HPDE6-E6E7 (cell line): Measurements from ENCODE around the gene NPHP4.
A peak's percentile ranks its signal among the peaks of the same experiment; 100 is the strongest.

ENCODE experiments used
- DNase-seq: peaks from one replicate; pipeline ENCODE4 v3.0.0; 2011; ENCODE audit warnings: missing footprints; ENCODE audit errors: extremely low spot score

Gene NPHP4

DNA sequence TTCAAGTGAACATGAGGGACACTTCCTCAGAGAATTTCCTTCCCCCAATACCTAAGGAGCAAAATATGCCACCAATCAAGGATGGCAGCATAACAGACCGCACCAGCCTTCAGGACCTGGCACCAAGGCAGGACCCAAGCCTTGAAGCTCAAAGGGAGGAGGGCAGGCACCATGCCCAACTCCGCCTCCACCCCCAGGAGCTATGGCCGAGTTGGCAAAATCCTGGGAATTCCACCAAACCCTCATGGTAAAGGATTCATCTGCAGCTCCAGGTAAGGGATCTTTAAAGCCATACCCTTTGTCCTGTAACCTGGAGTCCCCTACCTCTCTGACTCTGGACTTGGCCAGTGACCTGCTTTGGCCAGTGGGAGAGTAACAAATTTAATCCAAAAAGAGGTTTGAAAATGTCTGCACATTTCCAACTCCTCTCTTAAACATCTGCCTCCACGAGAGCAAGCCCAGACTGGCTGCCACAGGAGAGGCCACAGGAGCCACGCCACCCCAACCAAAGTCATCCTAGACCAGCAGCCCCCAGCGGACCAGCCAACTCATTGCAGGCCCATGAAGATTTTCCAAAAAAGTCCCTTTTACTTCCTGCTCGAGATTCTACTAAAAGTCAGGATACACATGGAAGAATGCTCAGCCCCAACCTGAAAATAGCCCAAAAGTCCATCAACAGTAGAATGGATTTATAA is 41.9 kb downstream of the NPHP4 start:
- no peak for DNase-seq

DNA sequence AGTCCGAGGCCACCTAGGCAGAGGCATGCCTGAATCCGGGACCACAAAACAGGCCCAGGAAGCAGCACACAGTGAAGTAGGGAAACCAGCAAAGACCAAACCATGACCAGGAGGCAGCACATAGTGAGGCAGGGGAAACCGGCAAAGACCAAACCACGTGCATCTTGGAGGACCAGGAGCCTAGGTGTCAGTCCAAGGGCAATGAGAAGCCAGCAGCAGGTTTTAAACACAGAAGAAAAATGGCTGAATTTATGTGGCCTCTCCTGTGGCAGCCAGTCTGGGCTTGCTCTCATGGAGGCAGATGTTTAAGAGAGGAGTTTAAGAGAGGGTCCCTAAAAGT is 42.5 kb downstream of the NPHP4 start:
- no peak for DNase-seq

DNA sequence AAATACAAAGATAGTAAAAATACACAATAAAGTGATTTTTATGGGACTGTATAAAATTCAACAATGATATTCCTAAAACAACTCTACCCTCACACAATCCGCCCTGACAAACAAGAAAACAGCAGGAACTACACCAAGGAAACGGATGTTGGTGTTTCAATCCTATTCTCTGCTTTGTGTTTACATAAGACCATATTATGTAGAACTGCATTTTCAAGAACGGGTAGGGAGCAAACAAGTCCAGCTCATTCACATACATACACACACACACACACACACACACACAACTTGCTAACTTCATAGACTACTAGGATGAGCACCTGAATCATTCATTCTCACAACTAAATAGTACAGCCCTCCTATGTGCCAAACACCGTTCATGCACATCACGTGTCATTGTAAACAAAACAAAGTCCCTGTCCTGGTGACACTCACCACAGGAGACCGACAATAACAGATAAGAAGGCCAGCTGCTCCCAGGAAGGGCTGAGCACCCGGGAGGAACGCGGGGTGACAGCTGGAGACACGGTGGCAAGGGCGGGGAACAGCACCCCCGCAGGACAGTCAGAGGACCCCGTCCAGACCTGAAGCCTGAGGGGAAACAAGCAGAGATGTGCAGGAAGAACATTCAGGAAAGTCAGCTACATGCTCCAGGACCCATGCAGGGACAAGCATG is 43.0 kb downstream of the NPHP4 start:
- no peak for DNase-seq

DNA sequence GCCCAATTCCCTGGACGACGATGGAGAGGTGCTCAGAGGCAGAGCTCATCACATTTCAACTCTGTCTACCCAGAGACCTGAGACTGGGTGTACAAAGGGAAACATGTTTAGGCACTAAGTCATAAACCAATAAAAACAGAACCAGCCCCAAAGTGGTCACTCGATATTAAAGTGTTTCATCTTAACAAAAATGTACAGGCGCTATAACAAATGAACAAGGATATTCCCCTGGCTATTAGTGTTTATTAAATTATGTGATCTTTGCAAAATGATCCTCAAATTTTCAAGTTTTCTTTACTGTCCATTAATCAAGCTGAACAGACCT is 43.6 kb downstream of the NPHP4 start:
- DNase-seq, result no peak

DNA sequence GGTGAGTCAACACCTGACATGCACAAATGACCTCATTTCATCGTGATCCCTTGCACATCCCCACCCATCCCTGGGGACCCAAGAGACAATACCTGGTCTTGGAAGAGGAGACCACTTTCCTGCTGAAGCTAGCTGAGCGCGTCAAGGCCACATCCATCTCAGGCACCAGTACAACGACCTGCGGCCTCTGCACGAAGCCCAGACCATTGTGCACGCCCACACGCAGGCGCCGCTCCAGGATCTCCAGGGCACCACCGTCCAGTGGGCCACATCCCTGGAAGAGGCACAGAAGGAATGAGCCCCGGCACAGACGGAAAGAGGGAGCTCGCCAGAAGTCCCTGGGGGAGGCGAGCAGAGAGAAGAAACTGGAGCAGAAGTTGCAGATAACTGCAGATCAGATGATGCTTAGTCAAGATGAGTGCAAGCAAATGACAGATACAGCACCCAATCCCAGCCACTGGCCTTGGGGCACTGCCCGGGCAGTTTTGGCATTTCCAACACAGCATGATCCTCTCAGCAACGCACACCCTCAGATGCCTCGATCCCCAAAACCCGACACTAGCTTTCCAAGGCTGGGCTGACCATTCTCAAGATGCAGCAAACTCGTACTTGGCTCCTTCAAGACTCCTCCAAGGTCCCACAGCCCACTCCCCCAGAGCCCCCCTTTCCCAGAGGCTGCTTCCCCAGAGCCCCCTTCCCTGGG is 44.1 kb downstream of the NPHP4 start:
- DNase-seq, result no peak

DNA sequence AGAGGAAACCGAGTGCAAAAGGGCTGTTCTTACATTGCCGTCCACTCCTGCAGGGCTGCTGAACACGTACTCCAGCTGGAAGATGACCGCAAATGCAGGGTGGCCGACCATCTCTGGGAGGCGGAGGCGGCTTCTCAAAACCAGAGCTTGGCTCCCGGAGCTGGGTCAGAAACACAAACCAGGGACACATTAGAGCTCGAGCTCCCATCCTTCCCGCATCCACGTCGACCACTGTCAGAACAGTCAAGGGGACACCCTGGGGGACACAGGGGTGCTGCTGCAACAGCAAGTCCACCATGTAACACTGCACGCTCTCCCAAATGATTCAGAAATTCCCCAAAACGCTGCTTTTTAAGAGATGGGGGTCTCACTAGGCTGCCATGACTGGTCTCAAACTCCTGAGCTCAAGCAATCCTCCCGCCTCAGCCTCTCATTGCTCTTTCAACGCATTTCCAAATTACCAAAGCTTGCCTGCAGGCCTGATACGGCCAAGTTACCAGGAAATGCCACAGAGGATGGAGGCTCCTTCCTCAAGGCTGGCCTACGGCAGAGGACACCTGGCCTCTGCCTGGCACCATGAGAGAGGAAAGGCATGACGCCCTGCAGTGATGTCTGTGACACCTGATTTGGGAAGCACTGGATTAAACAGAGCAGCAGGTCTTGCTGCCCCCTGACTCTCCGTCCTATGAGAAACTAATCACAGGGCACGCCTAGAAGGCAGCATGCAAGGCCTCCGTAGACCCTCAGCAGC is 45.0 kb downstream of the NPHP4 start:
- DNase-seq, result no peak

DNA sequence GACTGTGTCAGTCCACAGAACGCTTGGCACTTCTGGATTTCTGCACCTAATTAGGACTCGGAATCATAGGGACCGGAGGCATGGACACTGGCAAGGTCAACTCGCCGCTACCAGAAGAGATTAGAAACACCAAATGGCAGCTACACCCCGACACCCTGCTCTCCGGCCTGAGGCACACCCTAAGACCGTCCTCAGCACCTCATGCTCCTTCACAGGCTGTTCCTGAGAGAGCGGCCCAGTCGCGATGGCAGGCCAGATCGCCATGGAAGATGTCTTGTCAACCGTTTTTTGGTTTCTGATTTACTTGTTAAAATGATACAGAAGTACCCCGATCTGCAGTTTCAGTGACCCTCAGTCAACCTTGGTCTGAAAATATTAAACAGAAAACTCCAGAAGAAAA is 46.8 kb downstream of the NPHP4 start:
- no peak for DNase-seq

DNA sequence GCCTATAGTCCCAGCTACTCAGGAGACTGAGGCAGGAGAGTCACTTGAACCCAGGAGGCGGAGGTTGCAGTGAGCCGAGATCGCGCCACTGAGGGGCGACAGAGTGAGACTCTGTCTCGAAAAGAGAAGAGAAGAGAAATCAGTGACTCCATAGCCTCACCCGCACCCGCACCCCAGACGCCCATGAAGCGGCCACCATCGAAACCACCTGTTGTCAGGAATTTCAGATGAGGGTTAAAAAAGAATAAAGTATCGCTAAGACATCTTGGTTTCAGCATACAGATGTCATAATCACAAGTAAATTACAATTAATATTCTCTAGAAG is 47.4 kb downstream of the NPHP4 start:
- no peak for DNase-seq

DNA sequence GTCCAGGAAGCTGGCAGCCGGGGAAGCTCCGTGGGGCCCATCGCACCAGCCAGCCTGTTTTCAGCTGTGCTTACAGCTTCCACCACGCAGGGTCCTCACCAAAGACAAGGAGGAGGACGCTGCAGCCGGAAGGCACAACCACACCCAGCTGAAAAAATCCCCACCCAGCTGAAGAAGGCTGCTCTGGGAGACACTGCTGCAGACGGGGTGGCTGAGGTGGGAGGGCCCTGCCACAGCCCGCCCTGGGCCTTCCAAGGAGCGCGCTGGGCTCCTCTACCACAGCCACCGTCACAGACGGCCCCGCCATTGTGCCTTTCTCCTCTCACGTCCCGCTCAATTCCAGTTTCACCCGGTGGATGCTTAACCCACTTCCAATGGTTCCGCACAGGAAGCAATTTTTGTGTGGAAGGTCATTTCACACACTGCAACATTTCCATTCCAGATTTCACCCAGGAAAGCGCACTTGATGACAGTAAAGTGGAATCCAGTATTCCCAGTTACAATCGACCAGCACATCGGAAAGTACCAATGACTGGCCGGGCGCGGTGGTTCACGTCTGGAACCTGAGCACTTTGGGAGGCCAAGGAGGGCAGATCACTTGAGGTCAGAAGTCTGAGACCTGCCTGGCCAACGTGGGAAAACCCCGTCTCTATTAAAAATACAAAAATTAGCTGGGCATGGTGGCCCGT is 47.9 kb downstream of the NPHP4 start:
- no peak for DNase-seq

DNA sequence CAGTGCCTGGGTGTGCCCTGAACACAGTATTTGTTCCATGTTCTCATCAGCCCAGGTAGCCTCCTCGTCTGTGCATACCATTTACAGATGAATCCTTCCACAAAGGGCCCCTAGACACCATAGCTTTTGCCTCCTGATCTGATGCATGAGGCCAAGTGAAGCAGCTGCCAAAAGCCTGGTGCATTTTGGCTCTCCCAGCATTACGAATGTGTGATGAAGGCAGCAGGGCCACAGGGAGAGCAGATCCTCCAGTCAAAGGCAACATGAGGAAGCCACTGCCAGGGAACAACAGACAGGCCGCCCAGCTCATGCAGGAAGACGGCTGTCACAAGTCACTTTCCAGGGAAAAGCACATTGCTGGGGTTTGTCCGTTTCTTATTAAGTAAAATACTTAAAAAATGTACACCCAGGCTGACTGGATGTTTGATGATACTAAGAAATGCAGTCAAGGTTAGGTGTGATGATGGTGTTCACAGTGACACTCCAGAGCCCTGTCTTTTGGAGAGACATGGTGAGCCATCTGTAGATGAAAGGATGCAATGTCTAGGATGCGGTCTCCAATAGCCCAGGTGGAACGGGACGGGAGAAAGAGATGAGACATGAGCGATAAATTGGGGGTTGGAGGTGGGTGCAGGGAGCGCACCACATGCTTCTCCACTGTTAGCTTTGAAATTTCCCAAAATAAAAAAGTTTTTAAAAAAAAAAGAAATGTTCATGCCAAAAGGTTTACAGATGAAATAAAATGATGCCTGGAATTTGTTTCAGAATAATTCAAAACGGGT is 48.7 kb downstream of the NPHP4 start:
- no peak for DNase-seq

DNA sequence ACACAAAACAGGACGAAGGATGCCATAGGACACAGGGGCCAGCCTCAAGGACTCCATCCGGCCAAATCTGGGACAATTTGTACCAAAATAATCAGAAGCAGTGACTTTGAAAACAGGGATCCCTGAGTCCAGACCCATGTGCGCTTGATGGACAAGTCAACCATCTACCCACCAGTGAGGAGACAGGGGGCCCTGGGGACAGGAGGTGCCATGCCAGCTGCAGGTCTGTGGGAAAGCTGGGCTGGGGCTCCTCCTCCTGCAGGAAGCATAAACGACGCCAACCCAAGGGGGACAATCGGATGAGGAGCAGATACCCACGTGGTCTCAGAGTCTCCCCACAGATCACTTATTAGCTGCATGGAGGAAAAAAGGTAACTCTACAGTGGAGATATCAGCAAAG is 50.6 kb downstream of the NPHP4 start:
- DNase-seq, result no peak

DNA sequence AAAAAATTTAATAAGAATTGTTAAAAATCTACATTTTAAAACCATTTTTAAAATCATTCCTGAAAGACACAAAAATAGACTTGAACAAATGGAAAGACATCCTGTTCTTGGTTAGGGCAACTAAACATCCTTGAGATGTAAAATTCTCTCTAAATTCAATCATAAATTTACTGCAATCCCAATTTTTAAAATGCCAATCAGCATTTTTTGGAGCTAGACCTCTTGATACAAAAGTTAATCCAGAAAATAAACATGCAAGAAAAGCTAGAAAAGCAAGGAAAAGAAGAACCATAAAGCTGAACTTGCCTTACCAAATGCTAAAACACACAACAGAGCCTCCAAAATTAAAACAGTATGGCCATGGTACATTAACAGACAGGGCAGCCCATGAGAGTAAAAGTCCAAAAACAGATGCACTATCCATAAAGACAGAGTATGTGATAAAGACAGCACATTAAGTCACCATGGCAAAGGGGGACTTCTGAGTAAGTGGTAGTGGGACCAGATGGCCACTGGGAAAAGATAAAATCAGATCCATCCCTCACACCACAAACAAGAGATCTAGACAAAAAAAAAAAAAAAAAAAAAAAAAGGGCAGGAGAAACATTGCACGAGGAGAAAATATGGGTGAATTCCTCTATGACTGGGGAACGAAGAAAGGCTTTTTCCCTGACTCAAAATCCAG is 51.4 kb downstream of the NPHP4 start:
- DNase-seq, result no peak

DNA sequence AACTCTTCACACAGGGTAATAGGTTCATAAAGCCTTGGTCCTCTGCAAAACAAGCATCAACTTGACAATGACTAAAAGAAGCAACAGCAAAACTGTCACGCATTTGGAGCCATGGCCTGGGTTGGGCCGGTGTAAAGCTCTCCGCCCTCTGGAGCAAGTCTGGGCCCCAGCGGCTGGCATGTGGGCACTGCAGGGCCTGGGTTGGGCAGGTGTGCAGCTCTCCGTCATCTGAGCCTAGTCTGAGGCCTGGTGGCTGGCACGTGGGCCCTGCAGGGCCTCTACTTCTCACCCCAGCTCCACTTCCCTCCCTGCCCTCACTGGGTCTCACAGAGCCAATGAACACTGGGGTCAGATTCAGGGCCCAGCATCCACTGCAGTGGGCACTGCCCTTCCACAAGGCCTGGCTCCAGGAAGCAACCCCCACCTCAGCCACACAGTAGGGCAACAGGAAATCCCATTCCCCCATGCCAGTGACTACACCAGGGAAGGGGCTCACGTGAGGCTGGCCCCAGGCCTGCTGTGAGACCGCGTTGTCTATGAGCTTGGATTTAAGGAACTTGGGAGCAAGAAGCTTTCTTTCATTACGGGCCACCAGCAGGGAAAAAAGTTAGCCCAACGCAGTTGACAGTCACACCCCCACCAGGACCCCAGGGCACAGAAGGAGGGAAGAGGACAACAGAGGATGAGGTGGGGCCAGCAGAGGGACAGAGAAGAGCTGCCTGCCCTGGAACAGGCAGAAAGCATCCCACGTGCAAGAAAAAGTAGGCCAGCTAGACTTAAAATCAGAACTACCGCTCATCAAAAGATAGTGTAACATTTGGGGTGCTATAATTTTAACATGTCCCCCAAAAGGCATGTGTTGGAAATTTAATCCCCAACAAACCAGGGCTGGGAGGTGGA is 52.7 kb downstream of the NPHP4 start:
- peak; percentile 29 for DNase-seq

DNA sequence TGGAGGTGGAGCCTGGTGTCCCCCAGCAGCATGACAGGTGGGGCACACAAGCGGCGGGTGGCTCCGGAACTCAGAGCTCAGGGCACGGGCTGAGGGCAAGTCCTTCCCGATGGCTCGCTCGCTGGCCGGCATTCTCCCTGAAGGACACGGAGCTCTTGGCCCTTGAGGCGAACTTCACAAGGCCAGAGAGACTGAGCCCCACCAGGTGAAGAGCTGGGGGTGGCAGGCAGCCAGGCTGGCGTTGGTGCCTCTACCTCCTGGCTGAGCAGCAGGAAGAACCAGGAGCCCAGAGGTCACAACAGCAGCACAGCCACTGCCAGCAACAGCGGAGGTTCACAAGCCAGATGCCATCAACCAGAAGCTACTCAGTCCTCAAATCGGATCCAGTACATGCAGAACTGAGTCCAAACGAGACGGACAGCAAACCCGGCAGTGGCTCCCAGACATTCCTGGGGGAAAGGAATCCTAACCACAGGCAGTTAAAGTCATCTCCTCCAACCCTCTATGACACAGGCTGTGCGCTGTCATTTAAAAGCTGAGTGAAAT is 54.1 kb downstream of the NPHP4 start:
- DNase-seq, result no peak

DNA sequence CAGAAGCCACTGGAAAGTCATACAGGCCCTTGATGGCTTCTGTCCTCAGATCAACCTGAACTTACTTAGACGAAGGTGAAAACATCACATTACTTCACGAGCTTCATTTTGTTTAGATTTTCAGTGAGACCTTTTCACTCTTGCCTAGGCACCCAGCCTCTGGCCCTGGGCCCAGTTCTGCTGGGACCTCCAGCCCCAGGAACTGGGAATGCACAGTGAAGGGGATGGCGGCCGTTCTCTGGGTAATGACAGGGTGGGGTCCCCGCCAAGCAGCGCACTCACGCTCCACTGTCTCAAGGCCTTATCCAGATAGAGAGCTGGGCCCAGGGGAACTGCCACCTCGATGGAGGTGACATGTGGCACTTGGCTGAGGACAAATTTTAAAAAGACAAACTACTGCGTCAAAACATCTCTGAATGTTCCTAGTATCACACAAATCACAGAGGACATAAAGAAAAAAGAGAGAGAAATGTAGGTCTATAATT is 54.8 kb downstream of the NPHP4 start:
- DNase-seq, result no peak

DNA sequence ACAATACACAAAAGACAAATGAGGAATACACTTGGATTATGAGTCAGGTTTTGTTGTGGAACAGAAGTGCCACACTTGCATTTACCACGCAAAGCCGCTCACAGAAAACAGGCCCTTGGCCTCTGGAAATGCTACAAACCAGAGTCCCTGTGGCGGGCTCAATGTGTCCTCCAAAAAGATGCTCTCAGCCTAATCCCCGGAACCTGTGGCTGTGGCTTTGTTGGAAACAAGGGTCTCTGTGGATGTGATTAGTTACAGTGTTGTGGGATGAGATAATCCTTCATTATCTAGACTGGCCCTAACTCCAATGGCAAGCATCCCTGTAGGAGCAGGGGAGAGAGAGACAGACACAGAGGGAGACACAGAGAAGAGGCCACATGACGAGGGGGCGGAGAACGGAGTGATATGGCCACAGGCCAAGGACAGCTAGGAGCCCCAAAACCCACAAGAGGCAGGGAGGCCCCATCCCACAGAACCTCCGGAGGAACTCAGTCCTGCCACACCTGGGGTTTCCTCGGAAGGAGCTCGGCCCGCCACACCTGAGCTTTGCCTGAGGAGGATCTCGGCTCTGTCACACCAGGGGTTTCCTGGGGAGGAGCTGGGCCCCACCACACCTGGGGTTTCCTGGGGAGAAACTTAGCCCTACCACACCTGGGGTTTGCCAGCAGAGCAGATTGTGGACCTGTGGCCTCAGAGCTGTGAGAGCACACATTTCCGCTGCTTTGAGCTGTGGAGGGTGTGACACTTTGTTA is 55.4 kb downstream of the NPHP4 start:
- DNase-seq, result no peak

DNA sequence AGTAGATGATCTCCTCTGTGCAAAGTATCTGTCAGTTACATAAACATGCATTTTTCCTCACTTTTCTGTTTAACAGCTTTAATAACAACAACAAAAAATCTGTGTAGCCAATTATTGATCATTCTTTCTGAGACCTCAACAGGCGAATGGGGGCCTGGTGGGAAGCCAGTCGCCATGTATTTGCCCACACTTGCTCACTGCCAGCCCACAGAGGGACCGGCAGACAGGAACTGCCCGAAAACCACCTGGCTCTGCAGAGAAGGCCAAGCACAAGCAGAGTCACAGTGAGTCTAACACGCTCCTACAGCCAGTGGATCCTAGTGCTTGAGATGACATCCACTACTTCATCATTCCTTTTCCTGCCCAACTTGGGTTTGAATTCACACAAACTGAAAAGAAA is 56.1 kb downstream of the NPHP4 start:
- DNase-seq, result no peak

DNA sequence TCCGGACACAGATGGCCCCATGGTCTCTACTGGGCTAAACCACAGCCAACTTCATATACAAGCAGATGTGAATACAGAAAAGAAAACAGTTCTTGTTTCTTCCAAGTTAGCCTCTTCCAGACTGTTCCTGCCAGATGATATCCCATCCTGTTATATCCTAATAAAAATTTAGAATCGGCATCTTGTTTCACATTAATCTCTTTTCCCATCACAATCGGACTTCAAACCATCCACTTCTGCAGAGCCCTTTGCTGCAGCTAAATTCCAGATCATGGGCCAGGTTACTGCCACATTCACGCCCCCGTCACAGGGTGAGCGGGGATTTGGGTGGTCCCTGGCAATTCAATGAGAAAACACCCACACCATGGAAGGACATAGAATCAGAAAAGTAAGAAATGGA is 57.2 kb downstream of the NPHP4 start:
- DNase-seq, result no peak
